Fibroblast of lung (primary cell): ENCODE data around the gene PRDX1. TPM values are rescaled to one million over a fixed set of nuclear protein-coding genes. Genes with fewer than 3 reads are reported as not detected.
A peak's percentile ranks its signal among the peaks of the same experiment; 100 is the strongest.
"Not testable (repeated sequence)": the region's sequence is repeated elsewhere in the genome, so short reads cannot be mapped to it uniquely, and the experiment has no call there.

ENCODE experiments used
- DNase-seq, 2 donors: peaks; one replicate each; pipeline versions ENCODE4 v3.0.0 to v3.0.0-alpha.2; 2010; ENCODE audit warnings: low read depth in 2 of 2
- H2AFZ ChIP-seq: 2 replicates; pipeline ENCODE4 v1.5.1; 2012; ENCODE audit warnings: low read length, control low read depth, inconsistent platforms
- H3K27ac ChIP-seq: 2 replicates; pipeline ENCODE4 v1.5.1; 2011; ENCODE audit warnings: low read length, control low read depth; ENCODE audit not compliant: insufficient read depth
- H3K27me3 ChIP-seq: 2 replicates; pipeline ENCODE4 v1.5.1; 2011; ENCODE audit warnings: mild to moderate bottlenecking, low read length; ENCODE audit not compliant: control insufficient read depth, insufficient read depth
- H3K36me3 ChIP-seq: 2 replicates; pipeline ENCODE4 v1.5.1; 2011; ENCODE audit warnings: low read length; ENCODE audit not compliant: control insufficient read depth, insufficient read depth
- H3K4me1 ChIP-seq: 2 replicates; pipeline ENCODE4 v1.5.1; 2011; ENCODE audit warnings: low read length; ENCODE audit not compliant: control insufficient read depth, insufficient read depth; ENCODE audit errors: extremely low read depth
- H3K4me2 ChIP-seq: 2 replicates; pipeline ENCODE4 v1.5.1; 2011; ENCODE audit warnings: low read length, control low read depth; ENCODE audit not compliant: insufficient read depth; ENCODE audit errors: extremely low read depth
- H3K4me3 ChIP-seq, 4 experiments: fragments of 200-600 bp in 1 of 4; sonication (generic) in 1 of 4; replicated peaks in 1 of 4; 2 replicates each; pipeline ENCODE4 v1.5.1; 2011 to 2016; ENCODE audit warnings: low read length in 4 of 4, low read depth in 3 of 4, mild to moderate bottlenecking in 3 of 4, control low read depth in 2 of 4, inconsistent platforms in 1 of 4, mixed read lengths in 1 of 4; ENCODE audit not compliant: insufficient read depth in 1 of 4; ENCODE audit errors: control extremely low read depth in 1 of 4
- H3K79me2 ChIP-seq: 2 replicates; pipeline ENCODE4 v1.5.1; 2012; ENCODE audit warnings: mild to moderate bottlenecking, low read length, inconsistent platforms; ENCODE audit not compliant: control insufficient read depth, insufficient read depth
- H3K9ac ChIP-seq: 2 replicates; pipeline ENCODE4 v1.5.1; 2011; ENCODE audit warnings: mild to moderate bottlenecking, low read length, control low read depth; ENCODE audit not compliant: insufficient read depth
- H3K9me3 ChIP-seq: 2 replicates; pipeline ENCODE4 v1.5.1; 2012; ENCODE audit warnings: low read depth, low read length; ENCODE audit not compliant: control insufficient read depth, insufficient read depth
- H4K20me1 ChIP-seq: 2 replicates; pipeline ENCODE4 v1.5.1; 2011; ENCODE audit warnings: low read length; ENCODE audit not compliant: control insufficient read depth, insufficient read depth; ENCODE audit errors: extremely low read depth
- CTCF ChIP-seq, 2 donors: IDR thresholded peaks in 1 of 2; conservative IDR thresholded peaks in 1 of 2; 1 replicate in 1 of 2; 2 replicates in 1 of 2; pipeline ENCODE4 v1.5.1; 2011 to 2012; ENCODE audit warnings: low read length in 2 of 2, control low read depth in 1 of 2, inconsistent platforms in 1 of 2, low read depth in 1 of 2, mild to moderate bottlenecking in 1 of 2
- EZH2 ChIP-seq: IDR thresholded peaks from 2 replicates; pipeline ENCODE4 v1.5.1; 2012; ENCODE audit warnings: low read length, control low read depth, mild to moderate bottlenecking; ENCODE audit errors: missing control alignments
- polyA plus RNA-seq, 2 donors: library from polyadenylated mRNA; depleted of rRNA in 1 of 2; stranded (reverse) in 1 of 2; unstranded in 1 of 2; fragments of >200 nt; gene quantifications; 2 replicates each; pipeline ENCODE4 v1.2.1, GENCODE V29; 2011 to 2012; ENCODE audit warnings: missing spikeins in 1 of 2
- total RNA-seq: library from RNA; depleted of rRNA; stranded (reverse); fragments of >200 nt; gene quantifications from 2 replicates; pipeline ENCODE4 v1.2.1, GENCODE V29; 2014

PRDX1 gene
- total and polyA plus RNA-seq, 2 donors (not counting 1 experiment from before 2014, with no cell fraction given): 420 to 789 TPM

GRCh38 chr1:45473302-45473701 lies 48.4 kb downstream of the PRDX1 start:
- DNase-seq: no peak
- no peaks in the 10 kb centered on the region for H3K9me3 ChIP-seq
- H4K20me1 ChIP-seq: no peaks in the 10 kb centered on the region
- TF ChIP-seq CTCF (conservative IDR thresholded peaks at IDR 0.05 in 1 of 2, IDR thresholded peaks at IDR 0.05 in 1 of 2; ENCODE audit: low read depth in 1 of 2, low read length in 2 of 2) (no peak), EZH2 (no peak)
- no peaks in the 10 kb centered on the region for H3K4me1 ChIP-seq
- no peaks in the 10 kb centered on the region for H3K27me3 ChIP-seq
- no peaks in the 10 kb centered on the region for H3K36me3 ChIP-seq
- no peaks in the 10 kb centered on the region for H3K79me2 ChIP-seq
- no peak overlapping the region for H3K4me2 ChIP-seq
- no peak overlapping the region for H3K27ac ChIP-seq
- H2AFZ ChIP-seq: no peak overlapping the region
- H3K4me3 ChIP-seq: no peak overlapping the region
- H3K9ac ChIP-seq: no peak overlapping the region

- H2AFZ ChIP-seq: no peak overlapping the region
- H3K27me3 ChIP-seq: no peaks in the 10 kb centered on the region
- H3K9ac ChIP-seq: no peak overlapping the region
- H3K4me1 ChIP-seq: no peaks in the 10 kb centered on the region
- DNase-seq: no peak
- no peaks in the 10 kb centered on the region for H3K79me2 ChIP-seq
- no peaks in the 10 kb centered on the region for H3K9me3 ChIP-seq
- TF ChIP-seq CTCF (conservative IDR thresholded peaks at IDR 0.05 in 1 of 2, IDR thresholded peaks at IDR 0.05 in 1 of 2; ENCODE audit: low read depth in 1 of 2, low read length in 2 of 2): no peak
- TF ChIP-seq EZH2: no peak
- H3K36me3 ChIP-seq: no peaks in the 10 kb centered on the region
- no peaks in the 10 kb centered on the region for H4K20me1 ChIP-seq
- H3K4me2 ChIP-seq: no peak overlapping the region
- no peak overlapping the region for H3K4me3 ChIP-seq
- no peak overlapping the region for H3K27ac ChIP-seq
Observed at GRCh38 chr1:45470306-45470798, 51.3 kb downstream of the PRDX1 start.

DNA sequence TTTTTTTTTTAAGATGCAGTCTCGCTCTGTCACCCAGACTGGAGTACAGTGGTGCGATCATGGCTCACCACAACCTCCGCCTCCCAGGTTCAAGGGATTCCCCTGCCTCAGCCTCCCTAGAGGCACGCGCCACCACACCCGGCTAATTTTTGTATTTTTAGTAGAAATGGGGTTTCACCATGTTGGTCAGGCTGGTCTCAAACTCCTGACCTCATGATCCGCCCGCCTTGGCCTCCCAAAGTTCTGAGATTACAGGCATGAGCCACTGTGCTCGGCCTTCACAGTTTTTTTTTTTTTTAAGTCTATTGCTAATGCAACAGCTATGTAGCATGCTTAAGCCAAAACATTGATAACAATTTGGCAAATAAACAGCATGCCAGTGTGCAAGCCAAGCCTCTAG lies 54.3 kb downstream of the PRDX1 start:
- H2AFZ ChIP-seq, H3K9ac ChIP-seq, H3K9me3 ChIP-seq, H3K79me2 ChIP-seq, H4K20me1 ChIP-seq, H3K36me3 ChIP-seq, H3K27ac ChIP-seq, H3K4me1 ChIP-seq, H3K4me2 ChIP-seq, H3K4me3 ChIP-seq, H3K27me3 ChIP-seq: not testable (repeated sequence)
- DNase-seq: peak in 1 of 2 donors; percentile 12
